Measurements from ENCODE around the gene ABO.
"Not testable (repeated sequence)": the region's sequence is repeated elsewhere in the genome, so short reads cannot be mapped to it uniquely, and the experiment has no call there.

DNA sequence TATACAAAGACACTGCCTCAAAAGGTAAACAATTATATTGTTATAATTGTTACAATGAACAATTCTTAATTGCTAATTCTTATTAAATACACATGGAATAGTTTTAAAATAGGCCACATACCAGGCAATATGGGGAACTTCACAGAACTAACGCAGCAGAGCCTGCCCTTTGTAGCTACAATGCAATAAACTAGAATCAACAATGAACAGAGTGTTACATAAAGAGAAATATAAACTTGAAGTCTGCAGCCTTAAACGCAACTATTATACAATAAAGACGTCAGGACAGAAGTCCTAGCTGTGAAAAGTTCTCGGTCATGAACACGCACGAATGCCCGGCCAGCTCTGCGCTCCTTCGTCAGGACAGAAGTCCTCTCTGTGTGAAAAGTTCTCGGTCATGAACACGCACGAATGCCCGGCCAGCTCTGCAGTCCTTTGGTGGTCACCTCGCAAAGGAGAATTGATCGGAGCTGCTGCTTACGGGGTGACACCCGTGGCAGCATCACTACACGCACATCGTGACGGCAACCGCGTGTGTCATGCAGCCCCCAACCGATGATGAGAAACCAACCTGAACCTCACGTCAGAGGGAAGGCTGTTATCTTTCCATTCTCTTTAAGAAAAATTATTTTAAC, 43.0 kb downstream of the ABO start:
- not testable (repeated sequence) for TF ChIP-seq KDM5A (IDR thresholded peaks at IDR 0.05; ENCODE audit: low read length); NANOG (IDR thresholded peaks at IDR 0.05; ENCODE audit: insufficient read depth, low read depth, low read length, poor library complexity, severe bottlenecking); EP300 (IDR thresholded peaks at IDR 0.05; ENCODE audit: borderline replicate concordance in 1 of 2, low read depth in 2 of 2, low read length in 2 of 2); CTBP2 (IDR thresholded peaks at IDR 0.05; ENCODE audit: borderline replicate concordance, insufficient read depth, insufficient read length, low read length); GABPA (IDR thresholded peaks at IDR 0.05; ENCODE audit: borderline replicate concordance, insufficient read depth, low read length); JUN (IDR thresholded peaks at IDR 0.05; ENCODE audit: low read depth, low read length); SRF (IDR thresholded peaks at IDR 0.05; ENCODE audit: low read depth, low read length); BRCA1 (IDR thresholded peaks at IDR 0.05; ENCODE audit: low read depth, low read length); RAD21 (IDR thresholded peaks at IDR 0.05 in 1 of 2, conservative IDR thresholded peaks at IDR 0.05 in 1 of 2; ENCODE audit: low read depth in 2 of 2, low read length in 2 of 2)
- TF ChIP-seq, protein P1, sequence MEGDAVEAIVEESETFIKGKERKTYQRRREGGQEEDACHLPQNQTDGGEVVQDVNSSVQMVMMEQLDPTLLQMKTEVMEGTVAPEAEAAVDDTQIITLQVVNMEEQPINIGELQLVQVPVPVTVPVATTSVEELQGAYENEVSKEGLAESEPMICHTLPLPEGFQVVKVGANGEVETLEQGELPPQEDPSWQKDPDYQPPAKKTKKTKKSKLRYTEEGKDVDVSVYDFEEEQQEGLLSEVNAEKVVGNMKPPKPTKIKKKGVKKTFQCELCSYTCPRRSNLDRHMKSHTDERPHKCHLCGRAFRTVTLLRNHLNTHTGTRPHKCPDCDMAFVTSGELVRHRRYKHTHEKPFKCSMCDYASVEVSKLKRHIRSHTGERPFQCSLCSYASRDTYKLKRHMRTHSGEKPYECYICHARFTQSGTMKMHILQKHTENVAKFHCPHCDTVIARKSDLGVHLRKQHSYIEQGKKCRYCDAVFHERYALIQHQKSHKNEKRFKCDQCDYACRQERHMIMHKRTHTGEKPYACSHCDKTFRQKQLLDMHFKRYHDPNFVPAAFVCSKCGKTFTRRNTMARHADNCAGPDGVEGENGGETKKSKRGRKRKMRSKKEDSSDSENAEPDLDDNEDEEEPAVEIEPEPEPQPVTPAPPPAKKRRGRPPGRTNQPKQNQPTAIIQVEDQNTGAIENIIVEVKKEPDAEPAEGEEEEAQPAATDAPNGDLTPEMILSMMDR (IDR thresholded peaks at IDR 0.05; ENCODE audit: control extremely low read depth in 1 of 3, insufficient read depth in 1 of 3, low read depth in 1 of 3, low read length in 3 of 3), result not testable (repeated sequence)
- TF ChIP-seq, protein P2, sequence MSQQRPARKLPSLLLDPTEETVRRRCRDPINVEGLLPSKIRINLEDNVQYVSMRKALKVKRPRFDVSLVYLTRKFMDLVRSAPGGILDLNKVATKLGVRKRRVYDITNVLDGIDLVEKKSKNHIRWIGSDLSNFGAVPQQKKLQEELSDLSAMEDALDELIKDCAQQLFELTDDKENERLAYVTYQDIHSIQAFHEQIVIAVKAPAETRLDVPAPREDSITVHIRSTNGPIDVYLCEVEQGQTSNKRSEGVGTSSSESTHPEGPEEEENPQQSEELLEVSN (IDR thresholded peaks at IDR 0.05), result not testable (repeated sequence)
- TF ChIP-seq, protein P3, sequence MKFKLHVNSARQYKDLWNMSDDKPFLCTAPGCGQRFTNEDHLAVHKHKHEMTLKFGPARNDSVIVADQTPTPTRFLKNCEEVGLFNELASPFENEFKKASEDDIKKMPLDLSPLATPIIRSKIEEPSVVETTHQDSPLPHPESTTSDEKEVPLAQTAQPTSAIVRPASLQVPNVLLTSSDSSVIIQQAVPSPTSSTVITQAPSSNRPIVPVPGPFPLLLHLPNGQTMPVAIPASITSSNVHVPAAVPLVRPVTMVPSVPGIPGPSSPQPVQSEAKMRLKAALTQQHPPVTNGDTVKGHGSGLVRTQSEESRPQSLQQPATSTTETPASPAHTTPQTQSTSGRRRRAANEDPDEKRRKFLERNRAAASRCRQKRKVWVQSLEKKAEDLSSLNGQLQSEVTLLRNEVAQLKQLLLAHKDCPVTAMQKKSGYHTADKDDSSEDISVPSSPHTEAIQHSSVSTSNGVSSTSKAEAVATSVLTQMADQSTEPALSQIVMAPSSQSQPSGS (IDR thresholded peaks at IDR 0.05; ENCODE audit: low read length), result not testable (repeated sequence)
